Stimulated activated CD4-positive, alpha-beta T cell treated with anti-CD3 and anti-CD28 coated beads, TNF-alpha, amount 100 ng/mL, for 48 hours (primary cell): ENCODE data around the gene EXOC3L4.
"Not testable (repeated sequence)": the region's sequence is repeated elsewhere in the genome, so short reads cannot be mapped to it uniquely, and the experiment has no call there.

Experiments used
- DNase-seq, 3 donors: peaks; one replicate each; pipeline ENCODE4 v3.0.0-alpha.2; 2020; ENCODE audit warnings: low read depth in 3 of 3

The EXOC3L4 gene

DNA sequence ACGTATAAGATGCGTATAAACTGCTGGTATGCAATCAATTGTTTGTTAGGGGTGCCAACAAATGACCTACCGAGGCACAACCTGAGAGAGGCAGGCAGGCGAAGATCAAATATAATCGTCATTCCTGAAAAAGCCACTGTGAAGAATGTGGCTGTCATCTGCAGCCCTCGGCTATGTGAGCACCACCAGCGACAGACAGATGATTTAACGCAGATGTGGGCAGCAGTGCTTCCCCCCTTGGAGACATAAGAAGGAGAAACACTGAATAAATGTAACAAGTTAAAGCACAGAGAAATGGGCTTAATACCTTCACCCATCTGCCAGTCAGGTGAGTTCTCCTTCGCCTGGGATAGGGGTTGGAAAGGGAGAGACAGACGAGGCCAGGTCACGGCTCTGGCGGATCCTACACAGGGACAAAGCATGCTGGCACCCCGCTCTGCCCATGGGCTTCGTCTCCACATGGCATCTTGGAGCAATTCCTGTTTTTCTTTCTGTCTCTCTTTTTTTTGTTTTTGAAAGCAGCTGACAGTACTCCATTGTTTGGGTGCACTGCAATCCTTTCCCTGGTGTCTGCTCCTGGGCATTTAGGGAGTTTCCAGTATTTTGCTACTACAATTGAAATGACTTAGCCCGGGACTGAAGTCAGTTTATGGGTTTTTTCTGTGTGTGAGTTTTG lies 56.9 kb downstream of the EXOC3L4 start:
- no peak for DNase-seq

GRCh38 chr14:103155010-103155409 lies 60.5 kb downstream of the EXOC3L4 start:
- no peak for DNase-seq

DNA sequence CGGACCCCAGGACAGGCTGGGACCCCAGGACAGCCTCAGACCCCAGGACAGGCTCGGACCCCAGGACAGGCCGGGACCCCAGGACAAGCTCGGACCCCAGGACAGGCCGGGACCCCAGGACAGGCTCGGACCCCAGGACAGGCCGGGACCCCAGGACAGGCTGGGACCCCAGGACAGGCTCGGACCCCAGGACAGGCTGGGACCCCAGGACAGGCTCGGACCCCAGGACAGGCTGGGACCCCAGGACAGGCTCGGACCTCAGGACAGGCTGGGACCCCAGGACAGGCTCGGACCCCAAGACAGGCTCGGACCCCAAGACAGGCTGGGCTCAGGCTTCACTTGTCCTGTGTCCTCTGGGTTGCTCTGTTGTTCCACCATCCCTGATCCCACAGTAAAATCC lies 60.9 kb downstream of the EXOC3L4 start:
- not testable (repeated sequence) for DNase-seq

GRCh38 chr14:103155826-103156394 lies 61.4 kb downstream of the EXOC3L4 start:
- no peak for DNase-seq

DNA sequence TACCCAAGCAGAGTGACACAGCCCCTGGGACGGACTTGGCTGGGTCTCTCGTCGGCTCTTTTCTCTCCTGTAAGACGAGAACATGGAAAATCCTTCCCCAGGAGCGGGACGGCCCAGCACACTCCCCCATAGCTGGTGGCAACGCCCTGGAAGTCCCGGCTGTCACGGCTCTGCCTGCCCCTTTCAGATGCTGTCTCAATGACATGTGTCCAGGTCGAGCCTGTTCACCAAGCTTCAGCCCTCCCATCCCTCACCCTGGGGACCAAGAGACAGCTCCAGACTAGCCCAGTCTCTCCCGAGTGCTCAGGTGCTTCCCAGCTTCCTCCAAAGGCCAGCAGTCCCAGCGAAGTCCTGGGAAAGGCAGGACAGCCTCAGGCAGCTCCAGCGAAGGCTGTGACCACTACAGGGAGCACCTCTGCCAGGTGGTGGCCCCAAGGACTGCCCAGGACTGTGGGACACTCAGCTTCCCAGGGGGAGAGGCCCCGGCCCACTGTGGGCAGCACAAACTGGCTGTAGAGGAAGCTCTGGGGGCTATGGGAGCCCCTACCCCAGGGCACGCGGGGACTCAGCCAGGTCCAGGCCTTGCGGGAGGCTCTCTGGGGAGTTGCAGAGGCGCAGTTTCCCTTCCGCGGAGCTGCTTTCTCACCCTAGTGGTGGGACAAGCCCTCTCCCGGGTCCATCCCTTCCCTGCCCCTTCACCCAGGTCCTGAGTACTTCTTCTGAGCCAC lies 62.3 kb downstream of the EXOC3L4 start:
- no peak for DNase-seq

- no peak for DNase-seq
Observed at GRCh38 chr14:103157969-103158368, 63.4 kb downstream of the EXOC3L4 start.

- DNase-seq = no peak
Observed at GRCh38 chr14:103158688-103159087, 64.2 kb downstream of the EXOC3L4 start.
